Smooth muscle cell (in vitro differentiated cells): Measurements from ENCODE around the gene LTBP3. TPM values are rescaled to one million over a fixed set of nuclear protein-coding genes. Genes with fewer than 3 reads are reported as not detected.

Experiments
- DNase-seq: peaks from one replicate; lab custom pipeline; 2025; ENCODE audit not compliant: unreplicated experiment; lab: John Stamatoyannopoulos, UW
- H2AFZ ChIP-seq: fragments of 200-600 bp; sonication (generic); 2 replicates; pipeline ENCODE4 v1.6.0; 2016; ENCODE audit warnings: antibody characterized with exemption, low read depth, mild to moderate bottlenecking
- H3F3A ChIP-seq: fragments of 200-600 bp; sonication (generic); 2 replicates; pipeline ENCODE4 v1.6.0; 2017; ENCODE audit warnings: antibody characterized with exemption, low read depth
- H3K27ac ChIP-seq: fragments of 200-600 bp; sonication (generic); 2 replicates; pipeline ENCODE4 v1.5.1; 2016; ENCODE audit warnings: low read depth, mild to moderate bottlenecking
- H3K27me3 ChIP-seq: fragments of 200-600 bp; sonication (generic); 2 replicates; pipeline ENCODE4 v1.6.1; 2016; ENCODE audit warnings: low read depth, mild to moderate bottlenecking
- H3K36me3 ChIP-seq: fragments of 200-600 bp; sonication (generic); 2 replicates; pipeline ENCODE4 v1.5.1; 2016; ENCODE audit warnings: low read depth
- H3K4me1 ChIP-seq: fragments of 200-600 bp; sonication (generic); 2 replicates; pipeline ENCODE4 v1.5.1; 2016; ENCODE audit warnings: low read depth
- H3K4me2 ChIP-seq: fragments of 200-600 bp; sonication (generic); 2 replicates; pipeline ENCODE4 v1.6.0; 2016; ENCODE audit warnings: mild to moderate bottlenecking
- H3K4me3 ChIP-seq: fragments of 200-600 bp; sonication (generic); 2 replicates; pipeline ENCODE4 v1.5.1; 2016; ENCODE audit warnings: mild to moderate bottlenecking
- H3K79me2 ChIP-seq: fragments of 200-600 bp; sonication (generic); 2 replicates; pipeline ENCODE4 v1.6.0; 2016; ENCODE audit warnings: low read depth, mild to moderate bottlenecking
- H3K9ac ChIP-seq: fragments of 200-600 bp; sonication (generic); 2 replicates; pipeline ENCODE4 v1.6.0; 2016; ENCODE audit warnings: low read depth
- H3K9me3 ChIP-seq: fragments of 200-600 bp; sonication (generic); replicated peaks from 2 replicates; pipeline ENCODE4 v1.5.1; 2016; ENCODE audit warnings: low read depth
- H4K20me1 ChIP-seq: fragments of 200-600 bp; sonication (generic); 2 replicates; pipeline ENCODE4 v1.6.0; 2016; ENCODE audit warnings: low read depth
- WGBS: methylation state at CpG from one replicate; pipeline ENCODE4 v1.1.7; 2016; ENCODE audit warnings: low lambda C conversion rate; 5-methylcytosine and 5-hydroxymethylcytosine counted together
- polyA plus RNA-seq: library from polyadenylated mRNA; unstranded; fragments of >200 nt; fragmentation: Nextera tagmentation; extraction: Ambion mirVana; gene quantifications from 2 replicates; pipeline ENCODE4 v1.2.1, GENCODE V29; 2016
- total RNA-seq: library from RNA; depleted of rRNA; stranded (reverse); fragments of >200 nt; gene quantifications from 2 replicates; pipeline ENCODE4 v1.2.3, GENCODE V29; 2014
- TF ChIP-seq, protein P1 (sequence below): fragments of 200-600 bp; sonication (generic); IDR thresholded peaks from 2 replicates; pipeline ENCODE4 v1.5.1; 2017; ENCODE audit warnings: borderline replicate concordance, mild to moderate bottlenecking, antibody characterized with exemption; ENCODE audit not compliant: insufficient read depth, poor library complexity, severe bottlenecking

The LTBP3 gene
- total and polyA plus RNA-seq, 2 experiments from 2014 or later, result 33.6 to 46.4 TPM

DNA sequence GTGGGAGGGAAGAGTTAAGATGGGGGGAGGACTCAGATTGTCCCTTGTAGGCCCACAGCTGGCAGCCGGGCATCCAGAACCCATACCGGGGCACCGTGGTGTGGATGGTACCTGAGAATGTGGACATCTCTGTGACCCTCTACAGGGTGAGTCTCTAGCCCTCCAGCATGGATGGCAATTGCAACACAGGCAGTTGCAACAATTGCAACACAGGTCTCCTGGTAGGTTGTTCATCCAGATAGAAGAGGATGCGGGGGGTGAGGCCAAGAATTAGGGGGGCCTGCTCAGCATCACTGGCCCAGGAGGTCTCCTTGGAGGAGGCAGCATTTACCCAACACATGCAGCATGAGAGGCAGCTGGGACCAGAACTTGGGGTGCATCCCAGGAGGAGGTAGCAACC, 21.1 kb upstream of the LTBP3 start:
- H3F3A ChIP-seq, result peaks cover 12% of the 10 kb centered on the region
- no peaks in the 10 kb centered on the region for H3K36me3 ChIP-seq
- H3K79me2 ChIP-seq, result no peaks in the 10 kb centered on the region
- WGBS, result 97% methylated on average over 4 of the region's 4 CpGs
- H4K20me1 ChIP-seq, result peaks cover 7% of the 10 kb centered on the region
- H3K4me3 ChIP-seq, result no peak overlapping the region
- TF ChIP-seq, protein P1, sequence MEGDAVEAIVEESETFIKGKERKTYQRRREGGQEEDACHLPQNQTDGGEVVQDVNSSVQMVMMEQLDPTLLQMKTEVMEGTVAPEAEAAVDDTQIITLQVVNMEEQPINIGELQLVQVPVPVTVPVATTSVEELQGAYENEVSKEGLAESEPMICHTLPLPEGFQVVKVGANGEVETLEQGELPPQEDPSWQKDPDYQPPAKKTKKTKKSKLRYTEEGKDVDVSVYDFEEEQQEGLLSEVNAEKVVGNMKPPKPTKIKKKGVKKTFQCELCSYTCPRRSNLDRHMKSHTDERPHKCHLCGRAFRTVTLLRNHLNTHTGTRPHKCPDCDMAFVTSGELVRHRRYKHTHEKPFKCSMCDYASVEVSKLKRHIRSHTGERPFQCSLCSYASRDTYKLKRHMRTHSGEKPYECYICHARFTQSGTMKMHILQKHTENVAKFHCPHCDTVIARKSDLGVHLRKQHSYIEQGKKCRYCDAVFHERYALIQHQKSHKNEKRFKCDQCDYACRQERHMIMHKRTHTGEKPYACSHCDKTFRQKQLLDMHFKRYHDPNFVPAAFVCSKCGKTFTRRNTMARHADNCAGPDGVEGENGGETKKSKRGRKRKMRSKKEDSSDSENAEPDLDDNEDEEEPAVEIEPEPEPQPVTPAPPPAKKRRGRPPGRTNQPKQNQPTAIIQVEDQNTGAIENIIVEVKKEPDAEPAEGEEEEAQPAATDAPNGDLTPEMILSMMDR, result no peak
- H3K9me3 ChIP-seq, result no peaks in the 10 kb centered on the region
- no peak overlapping the region for H3K4me2 ChIP-seq
- H3K27ac ChIP-seq, result no peak overlapping the region
- DNase-seq, result no peak
- no peak overlapping the region for H3K9ac ChIP-seq
- peaks cover 6% of the 10 kb centered on the region for H3K4me1 ChIP-seq
- no peak overlapping the region for H2AFZ ChIP-seq
- H3K27me3 ChIP-seq, result no peaks in the 10 kb centered on the region

DNA sequence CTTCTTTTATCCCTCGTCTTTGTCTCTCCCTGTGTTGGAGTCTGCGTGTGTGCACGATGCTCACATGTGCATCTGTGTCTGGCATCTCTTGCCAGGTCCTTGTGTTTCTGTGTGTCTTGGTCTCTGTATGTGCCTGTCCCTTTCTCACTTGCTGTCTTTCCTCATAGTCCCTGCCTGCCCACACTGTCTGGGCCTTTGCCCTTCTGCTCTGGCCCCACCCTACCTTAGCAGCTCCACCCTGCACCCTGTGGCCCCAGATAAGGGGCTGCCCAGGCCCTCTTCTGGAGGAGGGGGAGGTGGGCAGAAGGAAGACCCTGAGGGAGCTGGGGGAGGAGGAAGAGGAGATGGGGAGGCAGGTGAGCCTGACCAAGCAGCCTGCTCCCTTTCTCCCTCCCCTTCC, 20.5 kb upstream of the LTBP3 start:
- H3K4me2 ChIP-seq, result no peak overlapping the region
- no peak overlapping the region for H3K9ac ChIP-seq
- peaks cover 15% of the 10 kb centered on the region for H3F3A ChIP-seq
- no peaks in the 10 kb centered on the region for H3K36me3 ChIP-seq
- H3K4me3 ChIP-seq, result no peak overlapping the region
- WGBS, result 96% methylated on average over 3 of the region's 3 CpGs
- no peak overlapping the region for H3K27ac ChIP-seq
- DNase-seq, result no peak
- no peak overlapping the region for H2AFZ ChIP-seq
- TF ChIP-seq, protein P1, result no peak
- no peaks in the 10 kb centered on the region for H3K79me2 ChIP-seq
- H3K4me1 ChIP-seq, result peaks cover 9% of the 10 kb centered on the region
- no peaks in the 10 kb centered on the region for H3K27me3 ChIP-seq
- no peaks in the 10 kb centered on the region for H3K9me3 ChIP-seq
- H4K20me1 ChIP-seq, result peaks cover 10% of the 10 kb centered on the region

DNA sequence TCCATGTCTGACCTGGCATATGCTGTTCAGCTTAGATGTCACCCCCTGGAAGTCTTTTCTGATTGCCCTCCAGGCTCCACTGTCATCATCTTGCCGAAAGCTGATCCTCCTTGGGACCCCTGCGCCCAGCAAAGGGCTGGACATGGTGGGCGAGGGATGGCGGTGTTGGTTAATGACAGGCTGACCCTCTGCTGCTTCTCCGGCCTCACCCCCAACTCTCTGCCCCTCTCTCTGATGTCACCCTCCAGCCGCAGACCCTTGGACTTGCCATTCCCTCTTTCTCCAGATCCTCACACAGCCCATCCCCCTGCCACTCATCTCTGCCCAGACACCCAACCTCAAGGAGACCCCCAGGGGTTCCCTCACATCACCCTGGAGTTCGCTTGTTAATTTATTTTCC, 20.0 kb upstream of the LTBP3 start:
- no peak overlapping the region for H3K4me3 ChIP-seq
- no peak for DNase-seq
- TF ChIP-seq, protein P1, result no peak
- H3K27ac ChIP-seq, result no peak overlapping the region
- H2AFZ ChIP-seq, result no peak overlapping the region
- peaks cover 16% of the 10 kb centered on the region for H4K20me1 ChIP-seq
- H3K9ac ChIP-seq, result no peak overlapping the region
- H3K27me3 ChIP-seq, result no peaks in the 10 kb centered on the region
- H3K36me3 ChIP-seq, result no peaks in the 10 kb centered on the region
- H3F3A ChIP-seq, result peaks cover 18% of the 10 kb centered on the region
- peak overlapping the region; percentile 94 for H3K4me2 ChIP-seq
- WGBS, result 92% methylated on average over 7 of the region's 7 CpGs
- H3K79me2 ChIP-seq, result peaks cover 4% of the 10 kb centered on the region
- H3K9me3 ChIP-seq, result no peaks in the 10 kb centered on the region
- H3K4me1 ChIP-seq, result peaks cover 10% of the 10 kb centered on the region

DNA sequence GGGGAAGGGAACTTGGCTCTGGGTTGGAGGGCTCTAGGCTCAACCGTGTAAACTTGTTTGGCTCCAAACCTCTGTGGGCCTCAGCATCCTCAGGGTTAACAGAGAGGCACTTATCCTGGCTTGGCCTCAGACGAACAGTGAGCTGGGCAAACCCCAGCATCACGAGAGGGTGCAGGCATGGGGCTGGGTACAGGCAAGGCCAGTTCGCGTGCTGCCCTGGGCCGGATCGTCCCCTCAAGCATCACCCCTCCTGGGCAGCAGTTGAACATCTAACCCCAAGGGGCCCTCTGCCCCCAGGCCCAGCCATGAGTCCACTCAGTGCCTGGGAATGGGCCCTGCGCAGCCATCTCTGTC, 19.6 kb upstream of the LTBP3 start:
- H3K27ac ChIP-seq, result peak overlapping the region; percentile 49

More for the DNA sequence above, 19.6 kb upstream of the LTBP3 start:
- Histone ChIP-seq H3K4me1 (peaks cover 10% of the 10 kb centered on the region), H2AFZ (no peak overlapping the region), H3K9me3 (no peaks in the 10 kb centered on the region), H3K27me3 (no peaks in the 10 kb centered on the region), H3F3A (peaks cover 18% of the 10 kb centered on the region), H4K20me1 (peaks cover 19% of the 10 kb centered on the region), H3K79me2 (peaks cover 8% of the 10 kb centered on the region), H3K36me3 (no peaks in the 10 kb centered on the region), H3K9ac (no peak overlapping the region), H3K4me3 (no peak overlapping the region), H3K4me2 (peak overlapping the region; percentile 94)
- TF ChIP-seq, protein P1, result no peak
- 67% methylated on average over 8 of the region's 8 CpGs for WGBS
- no peak for DNase-seq
